HG03520 (cell line): Measurements from ENCODE around the gene MASP1.

Experiments
- ATAC-seq: cut with Tn5 transposase; IDR thresholded peaks from one replicate; pipeline ENCODE4 v1.9.1; 2021; ENCODE audit warnings: mild to moderate bottlenecking, moderate library complexity; ENCODE audit not compliant: unreplicated experiment

Gene MASP1

DNA sequence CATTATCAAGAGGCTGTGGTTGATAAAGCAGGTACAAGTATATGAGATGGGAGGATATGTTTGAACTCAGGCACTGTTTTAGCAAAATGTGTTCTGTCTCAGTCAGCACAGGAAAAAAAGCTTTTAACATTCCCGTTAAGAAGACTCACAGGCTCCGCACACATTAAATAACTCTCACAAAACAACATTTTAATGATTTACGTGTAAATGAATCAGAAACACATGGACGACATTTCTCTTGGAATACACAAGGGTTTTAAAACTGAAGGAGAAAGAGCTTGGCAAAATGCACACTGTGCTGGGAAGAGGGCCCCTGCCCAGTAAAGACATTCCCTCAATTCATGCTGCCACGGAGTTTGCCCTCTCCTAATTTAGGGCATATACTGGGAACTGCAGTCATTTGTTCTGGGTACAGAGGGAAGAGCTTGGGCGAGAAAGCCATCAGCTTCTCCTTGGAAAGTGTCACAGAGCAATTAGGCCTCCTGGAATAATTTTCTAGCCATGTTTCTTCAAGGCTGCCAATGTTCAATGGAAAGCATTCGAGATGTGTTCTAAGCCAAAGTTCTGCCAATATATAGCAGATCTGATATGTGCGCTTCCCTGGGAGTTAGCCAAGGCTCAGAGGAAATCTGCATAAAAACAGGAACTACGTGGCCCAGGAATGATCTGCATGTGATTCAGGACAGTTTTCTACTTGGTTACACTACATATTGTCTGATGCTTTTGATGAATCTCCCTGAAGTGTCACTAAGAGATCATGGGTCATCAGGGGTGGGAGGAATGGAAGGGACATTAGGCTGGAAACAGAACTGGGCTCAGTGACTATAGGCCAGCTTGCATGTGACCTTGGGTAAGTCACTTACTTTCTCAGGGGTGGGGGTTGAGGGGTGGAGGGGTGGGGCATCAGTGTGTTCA lies 2.2 kb upstream of the MASP1 start:
- ATAC-seq, result no peak

DNA sequence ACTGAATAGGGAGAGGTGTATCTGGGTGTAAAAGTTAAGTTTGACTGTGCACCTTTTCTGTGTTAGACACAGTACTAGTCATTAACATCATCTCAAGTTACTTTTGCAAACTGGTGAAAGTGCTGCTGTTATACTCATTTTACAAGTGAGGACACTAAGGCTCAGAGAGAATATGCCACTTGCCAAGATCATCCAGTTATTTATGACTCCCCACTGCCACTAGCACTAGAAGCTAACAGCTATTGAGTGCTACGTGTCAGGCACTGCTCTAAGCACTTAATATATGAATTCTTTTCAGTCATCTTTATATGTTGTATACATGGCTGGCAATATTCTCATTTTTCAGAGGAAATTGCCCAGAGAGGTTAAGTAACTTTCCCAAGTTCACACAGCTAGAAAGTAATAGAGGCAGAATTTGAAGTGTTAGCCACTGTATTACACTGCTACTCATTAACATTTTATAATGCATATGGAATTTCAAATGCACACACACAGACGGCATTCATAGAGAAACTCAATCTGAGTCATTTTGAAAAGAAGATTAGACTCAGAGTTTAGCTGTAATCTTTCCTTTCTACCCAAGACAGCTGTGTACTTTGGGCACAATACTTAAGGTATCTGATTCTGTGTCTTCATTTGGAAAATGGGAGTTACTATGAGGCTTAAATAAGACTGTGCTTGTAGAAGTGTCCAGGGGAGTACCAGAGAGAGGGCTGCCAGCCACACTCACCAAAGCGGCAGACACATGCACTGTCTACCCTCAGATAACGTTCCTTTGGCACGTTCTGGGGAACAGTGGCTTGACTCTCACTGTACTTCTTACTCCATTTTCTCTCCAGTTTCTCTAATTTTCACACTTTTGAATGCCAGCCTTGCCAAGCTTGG lies 1.3 kb upstream of the MASP1 start:
- no peak for ATAC-seq

DNA sequence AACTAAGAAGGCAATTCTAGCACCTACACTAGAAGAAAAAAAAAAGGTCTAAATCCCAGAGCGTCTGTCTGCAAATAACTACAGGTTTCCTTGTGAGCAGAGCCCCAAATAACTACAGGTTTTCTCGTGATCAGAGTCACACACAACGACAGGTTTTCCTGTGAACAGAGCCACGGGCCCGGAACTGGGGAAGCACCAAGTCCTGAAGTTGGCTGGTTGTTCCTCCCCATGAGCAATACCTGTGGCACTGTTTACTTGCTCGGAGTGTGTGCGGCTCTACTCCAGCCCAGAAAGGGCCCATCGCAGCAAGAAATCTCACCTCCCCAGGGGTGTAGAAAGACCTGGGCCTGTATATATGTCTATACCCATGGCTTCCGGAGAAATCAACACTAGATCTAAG lies 644 bp upstream of the MASP1 start:
- ATAC-seq, result no peak

DNA sequence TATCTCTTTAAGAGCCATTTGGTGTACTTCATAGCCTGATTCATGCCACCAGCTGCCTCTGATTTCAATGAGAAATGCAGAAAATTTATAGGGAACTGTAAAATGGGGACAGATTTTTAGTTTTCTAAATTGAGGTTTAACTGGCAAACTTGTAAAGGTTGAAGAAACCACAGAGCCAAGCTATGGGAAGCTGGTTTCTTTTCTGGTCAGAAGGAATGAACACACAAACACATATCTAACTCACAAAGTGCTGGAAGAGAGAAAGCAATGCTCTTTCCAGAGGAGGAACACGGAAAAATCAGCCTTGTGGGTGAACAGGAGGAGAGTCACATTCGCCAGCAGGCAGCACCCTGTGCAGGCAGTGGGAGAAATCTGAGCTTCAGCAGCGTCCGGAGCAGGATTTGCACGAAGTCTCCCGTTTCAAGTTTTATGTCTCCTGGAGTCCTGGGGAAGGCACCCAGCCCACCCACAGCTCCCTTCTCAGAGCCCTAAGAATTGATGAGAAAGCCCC lies 481 bp downstream of the MASP1 start:
- no peak for ATAC-seq

DNA sequence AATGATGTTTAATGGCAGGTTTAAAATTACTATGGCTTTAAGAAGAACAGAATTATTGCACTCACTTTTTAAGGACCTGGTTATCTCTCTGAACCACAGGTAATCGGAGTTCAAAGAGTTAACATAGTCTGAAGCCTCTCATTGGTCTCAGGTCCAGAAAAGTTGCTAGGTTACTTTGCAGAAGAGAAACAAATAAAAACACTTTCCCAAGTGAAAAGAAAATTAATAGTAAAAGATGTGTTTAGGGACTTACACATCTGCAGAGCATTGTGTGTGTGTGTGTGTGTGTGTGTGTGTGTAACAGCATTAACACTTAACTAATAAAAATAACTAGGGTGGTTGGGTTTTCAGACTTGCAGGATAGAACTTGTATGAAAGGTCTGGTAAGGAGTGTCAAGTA lies 1.0 kb downstream of the MASP1 start:
- ATAC-seq, result no peak

DNA sequence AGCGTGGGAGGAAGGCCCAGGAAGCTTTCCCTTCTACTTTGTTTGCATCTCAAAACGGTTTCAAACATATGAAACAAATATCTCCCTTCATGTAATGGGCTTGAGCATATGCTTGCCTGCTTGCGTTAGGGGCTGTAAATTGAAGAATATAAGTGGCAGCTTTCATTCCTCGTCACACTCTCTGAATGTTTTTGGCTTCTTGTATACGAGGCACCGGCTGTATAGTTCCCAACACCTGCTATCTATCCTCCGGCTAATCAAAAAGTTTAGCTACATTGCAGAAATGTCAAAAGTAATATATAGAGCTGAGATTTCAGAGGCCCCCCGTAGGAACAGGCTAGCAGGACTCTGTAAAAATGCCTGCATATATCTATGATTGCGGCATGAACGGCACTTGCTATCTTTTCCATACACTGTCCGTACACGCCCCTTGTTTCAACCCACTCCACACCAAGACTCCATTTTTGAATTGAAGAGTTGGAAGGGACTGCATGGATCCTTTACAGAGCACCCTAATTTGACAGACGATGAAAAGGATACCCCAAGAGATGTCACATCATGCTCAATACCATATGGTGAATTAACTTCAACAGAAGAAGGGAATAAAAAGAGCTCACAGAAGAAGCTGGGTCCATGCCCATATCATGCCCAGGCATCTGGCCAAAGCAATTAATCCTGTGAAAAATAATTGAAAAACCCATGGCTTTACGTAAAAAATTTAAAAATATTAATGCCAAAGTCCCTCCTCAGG lies 2.5 kb downstream of the MASP1 start:
- ATAC-seq, result no peak

DNA sequence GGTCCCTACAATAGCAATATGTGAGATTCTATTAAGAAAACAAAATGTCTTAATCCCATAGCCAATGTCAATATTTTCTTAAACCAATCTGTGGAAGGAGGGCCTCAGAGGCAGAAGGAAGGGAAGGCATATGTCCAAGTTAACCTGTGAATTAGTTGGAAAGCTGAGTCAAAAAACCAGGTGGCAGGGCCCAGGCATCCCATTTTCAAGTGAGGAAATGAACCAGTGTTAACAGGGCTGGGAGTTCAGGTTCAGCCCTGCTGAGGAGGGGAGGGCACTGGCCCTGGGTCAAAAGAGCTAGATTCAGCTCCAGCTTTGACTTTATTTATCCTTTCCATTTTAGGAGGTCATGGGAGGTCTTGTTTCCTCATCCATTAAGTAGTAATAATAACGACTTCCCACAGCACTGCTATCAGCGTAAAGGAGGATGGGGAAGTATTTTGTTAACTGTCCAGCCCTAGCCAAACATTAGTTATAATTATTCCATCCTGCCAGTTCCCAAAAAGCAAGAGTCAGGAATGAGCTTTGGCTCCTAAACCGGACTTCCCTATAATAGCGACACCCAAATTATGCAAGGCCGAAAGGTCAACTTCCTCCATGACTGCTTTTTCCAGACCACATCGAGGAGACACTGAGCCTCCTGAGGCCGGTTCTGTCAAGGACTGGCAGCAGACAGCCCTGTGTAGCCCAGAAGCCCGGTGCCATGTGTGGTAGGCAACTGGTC lies 3.2 kb downstream of the MASP1 start:
- ATAC-seq, result no peak

DNA sequence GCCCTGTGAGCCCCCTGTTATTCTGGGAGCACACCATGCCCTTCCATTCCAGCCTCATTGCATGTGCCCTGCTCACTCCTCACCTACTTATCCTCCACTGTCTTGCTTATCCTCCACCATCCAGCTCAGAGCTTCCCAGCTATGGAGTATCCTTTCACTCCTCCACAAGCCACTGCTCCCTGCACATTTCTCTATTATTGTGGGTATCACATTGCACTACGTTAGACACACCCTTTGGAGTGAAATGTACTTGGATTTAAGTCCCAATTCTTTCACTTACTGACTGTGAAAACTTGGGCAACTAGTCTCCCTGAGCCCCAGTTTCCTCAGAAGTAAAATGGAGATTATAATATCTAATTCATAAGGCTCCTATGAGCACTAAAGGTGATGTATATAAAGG lies 4.3 kb downstream of the MASP1 start:
- ATAC-seq, result no peak

DNA sequence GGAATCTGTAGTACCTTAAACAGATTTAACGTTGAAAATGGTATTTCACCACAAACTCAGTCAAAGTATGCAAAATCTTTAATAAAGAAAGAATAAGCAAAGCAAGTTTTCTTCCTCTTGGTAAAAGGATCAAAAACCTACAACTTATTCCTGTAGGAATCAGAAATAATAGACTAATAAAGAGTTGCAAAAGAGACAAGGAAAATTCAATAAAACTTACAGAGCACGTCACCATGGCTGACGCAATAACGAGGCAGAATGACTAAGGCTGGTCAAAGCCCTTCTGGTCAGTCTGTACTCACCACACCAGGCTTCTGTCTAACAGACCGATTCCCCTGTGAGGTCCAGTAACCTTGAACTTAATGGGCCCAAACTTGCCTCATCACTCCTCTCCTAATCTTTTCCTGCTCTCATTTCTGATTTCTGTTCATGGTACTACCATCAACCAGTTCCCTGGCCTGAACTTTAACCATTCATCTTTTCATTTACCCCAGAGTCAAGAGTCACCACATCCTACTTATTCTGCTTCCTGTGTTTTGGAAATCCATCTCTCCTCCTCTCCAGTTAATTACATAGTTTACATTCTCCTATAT lies 5.0 kb downstream of the MASP1 start:
- no peak for ATAC-seq

DNA sequence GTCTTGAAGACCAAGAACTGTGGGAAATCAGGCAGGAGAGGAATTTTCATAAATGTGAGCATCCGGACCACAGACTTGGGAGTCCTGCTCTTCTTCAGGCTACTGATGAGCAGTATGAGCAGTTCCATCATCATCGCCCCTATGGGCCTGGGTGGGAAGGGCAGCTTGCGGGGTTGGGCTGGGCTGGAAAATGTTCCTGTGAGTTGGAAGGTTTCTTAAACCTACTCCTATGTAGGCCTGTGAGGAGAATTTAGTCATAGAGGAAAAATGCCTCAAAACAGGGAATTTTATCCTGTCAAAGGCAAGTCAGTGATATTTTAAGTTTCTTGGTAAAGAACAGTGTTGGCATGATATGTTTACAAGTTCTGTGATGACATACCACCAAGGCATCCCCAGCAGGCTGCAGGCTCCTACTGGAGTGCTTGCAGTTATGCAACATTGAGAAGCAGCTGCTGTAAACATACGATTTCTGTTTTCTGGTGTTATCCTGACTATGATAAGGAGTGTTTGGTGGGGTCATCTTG lies 10.3 kb downstream of the MASP1 start:
- ATAC-seq, result no peak

DNA sequence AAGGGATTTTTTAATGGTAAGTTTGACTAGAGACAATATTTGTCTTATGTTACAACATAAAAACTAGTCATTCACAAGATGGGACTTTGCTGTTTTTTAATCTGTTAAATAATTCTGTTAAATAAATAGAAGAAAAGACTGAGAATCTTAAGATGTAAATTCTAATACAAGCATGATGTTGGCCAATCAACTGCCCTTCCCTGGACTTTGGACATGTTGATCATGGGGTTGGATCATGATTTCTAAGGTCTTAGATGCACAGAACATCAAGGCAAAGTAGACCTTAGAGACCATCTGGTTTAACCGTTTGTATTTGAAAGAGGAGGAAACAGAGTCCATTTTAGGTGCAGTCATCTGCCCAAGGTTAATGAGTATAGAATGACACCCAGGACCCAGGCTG lies 10.9 kb downstream of the MASP1 start:
- no peak for ATAC-seq

DNA sequence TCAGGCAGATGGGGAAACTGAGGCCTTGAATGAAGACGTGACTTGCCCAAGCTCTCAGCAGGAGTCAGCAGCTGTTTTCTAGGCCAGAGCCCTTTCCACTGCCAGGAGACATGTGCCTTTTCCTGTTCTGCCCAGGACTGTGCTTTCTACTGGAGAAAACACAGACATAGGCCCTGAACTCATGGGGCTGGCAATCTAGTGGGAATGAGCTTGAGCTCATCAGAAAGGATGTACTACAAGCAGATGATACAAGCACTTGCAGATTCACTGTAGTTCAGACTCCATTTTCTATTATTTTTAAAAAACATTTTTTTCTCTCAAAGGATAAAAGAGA lies 14.4 kb downstream of the MASP1 start:
- ATAC-seq, result no peak

DNA sequence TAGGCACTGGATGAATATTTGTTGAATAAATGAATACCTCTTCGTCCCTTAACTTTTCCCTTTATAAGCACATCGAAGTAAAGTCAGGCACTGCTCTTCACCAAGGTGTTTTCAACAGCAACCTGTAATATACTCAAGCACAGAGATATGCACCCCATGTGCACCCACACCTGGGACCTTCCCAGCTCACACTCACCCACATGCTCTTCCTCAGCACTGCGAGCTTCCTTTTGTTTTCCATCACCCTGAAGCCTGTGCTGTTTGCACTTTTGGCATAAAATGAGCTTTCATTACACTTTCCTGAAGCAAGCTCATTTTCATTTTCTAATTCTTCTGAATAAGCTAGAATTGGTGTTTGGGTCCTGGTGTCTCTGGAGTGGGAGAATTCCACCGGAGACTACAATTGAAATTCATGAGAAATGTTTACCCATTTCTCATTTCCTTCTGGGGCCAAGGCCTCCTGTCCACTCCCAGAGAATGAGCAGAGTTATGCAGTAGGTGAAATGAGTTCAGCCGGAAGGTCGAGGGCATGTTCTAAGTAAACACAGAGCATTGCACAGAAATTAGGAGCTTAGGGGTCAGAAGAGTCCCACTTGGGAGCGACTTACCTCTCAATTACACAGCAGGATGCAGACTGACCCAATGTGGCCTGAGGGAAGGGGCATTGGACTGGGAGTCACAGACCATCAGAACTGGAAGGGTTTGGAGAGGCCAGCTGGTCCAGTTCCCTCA lies 15.0 kb downstream of the MASP1 start:
- no peak for ATAC-seq

DNA sequence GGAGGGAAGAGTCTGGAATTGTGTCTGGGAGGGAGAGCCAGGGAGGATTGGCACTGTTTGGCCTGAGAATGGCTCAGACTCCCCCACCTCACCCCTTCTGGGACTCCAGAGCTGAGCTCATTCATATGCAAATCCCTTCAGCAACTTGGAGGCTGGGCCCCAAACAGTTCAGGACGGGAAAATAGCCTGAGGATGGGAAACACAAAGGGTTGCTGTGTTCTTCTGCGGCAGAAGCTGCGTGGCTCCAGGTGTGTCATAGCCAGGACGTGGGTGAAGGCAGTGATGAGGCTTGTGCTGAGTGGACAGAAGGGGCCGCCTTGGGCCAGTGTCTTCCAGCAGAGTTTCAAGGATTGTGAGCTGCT lies 16.6 kb downstream of the MASP1 start:
- no peak for ATAC-seq

DNA sequence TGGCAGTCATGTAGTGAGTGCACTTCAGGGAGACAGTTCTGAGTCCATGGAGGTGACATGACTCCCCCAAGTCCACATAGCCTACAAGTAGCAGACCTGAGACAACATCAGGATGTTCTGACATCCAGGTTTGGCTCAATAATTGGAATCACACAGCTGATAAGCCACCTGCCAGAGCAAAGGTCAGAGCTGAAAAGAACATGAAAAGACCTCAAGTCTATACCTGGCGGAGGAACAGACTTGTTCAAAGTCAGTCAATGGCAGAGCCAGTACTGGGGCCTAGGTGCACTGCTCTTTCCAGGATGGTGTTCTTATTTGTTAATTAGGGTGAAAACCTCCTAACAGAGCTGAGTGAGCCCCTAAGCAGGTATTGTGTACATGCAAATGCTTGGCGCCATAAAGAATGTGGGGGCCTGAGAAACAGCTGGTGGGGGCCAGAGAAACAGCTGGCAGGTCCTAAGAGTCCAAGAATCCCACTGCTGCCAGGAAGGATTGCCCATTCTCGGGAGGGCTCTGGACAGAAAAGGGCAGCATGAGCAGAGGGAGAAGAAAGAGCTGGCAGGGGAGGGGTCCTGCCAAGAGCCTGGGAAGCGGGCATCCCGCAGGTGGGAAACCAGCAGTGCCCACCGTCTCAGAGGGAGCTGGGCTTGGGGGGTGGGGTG lies 17.1 kb downstream of the MASP1 start:
- no peak for ATAC-seq

DNA sequence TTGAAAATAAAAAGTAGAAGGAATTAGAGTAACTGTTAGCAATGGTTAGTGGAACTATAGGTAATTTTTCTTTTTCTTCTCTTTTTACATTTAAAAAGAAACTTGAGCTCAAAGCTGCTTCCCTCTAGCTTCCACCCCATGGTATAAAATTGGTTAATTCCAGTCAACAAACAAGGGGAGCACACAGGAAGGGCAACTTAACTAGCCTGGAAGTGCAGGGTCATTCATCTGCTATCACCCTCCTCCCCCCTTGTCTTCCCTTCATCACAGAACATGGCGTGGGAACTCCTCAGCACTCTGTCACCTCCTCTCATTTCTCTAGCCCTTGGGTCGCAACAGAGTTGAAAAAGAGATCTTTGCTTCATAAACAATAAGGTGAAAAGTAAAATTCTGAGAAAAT lies 20.0 kb downstream of the MASP1 start:
- ATAC-seq, result no peak

DNA sequence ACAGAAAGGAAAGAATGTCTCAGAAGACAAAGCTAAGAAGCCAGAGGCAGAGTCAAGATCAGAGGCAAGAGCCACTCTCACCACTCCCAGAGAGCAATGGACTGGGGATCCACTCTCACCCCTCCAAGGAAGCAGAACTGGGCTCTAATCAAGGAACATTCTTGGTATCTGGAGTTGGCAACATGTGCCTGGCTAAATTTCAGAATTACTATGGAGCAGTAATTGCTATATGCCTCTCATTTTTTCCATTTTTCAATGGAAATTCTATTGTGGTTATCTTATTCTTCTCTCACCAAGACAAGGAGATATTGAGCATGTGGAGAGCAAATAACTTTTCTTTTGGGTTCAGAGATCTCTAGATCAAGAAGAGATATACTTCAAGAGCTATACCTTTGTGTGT lies 22.1 kb downstream of the MASP1 start:
- no peak for ATAC-seq

DNA sequence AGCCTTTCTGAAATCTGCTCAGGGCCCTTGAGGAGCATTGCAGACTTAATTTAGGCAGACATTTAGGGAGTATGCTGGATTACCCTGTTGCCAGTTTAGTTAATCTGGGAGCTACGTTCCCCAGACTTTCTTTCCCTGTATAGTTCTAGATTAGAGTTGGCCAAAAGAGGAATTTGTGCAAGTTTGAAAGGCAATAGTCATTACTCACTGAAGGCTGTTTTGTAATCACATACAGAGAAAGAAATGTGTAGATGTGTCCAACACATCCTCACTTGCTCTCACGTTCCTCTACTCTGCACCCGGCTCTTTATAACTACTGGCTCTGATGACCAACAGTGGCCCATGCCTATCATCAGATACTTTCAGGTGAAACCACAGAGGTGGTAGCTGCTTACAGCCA lies 24.2 kb downstream of the MASP1 start:
- no peak for ATAC-seq

DNA sequence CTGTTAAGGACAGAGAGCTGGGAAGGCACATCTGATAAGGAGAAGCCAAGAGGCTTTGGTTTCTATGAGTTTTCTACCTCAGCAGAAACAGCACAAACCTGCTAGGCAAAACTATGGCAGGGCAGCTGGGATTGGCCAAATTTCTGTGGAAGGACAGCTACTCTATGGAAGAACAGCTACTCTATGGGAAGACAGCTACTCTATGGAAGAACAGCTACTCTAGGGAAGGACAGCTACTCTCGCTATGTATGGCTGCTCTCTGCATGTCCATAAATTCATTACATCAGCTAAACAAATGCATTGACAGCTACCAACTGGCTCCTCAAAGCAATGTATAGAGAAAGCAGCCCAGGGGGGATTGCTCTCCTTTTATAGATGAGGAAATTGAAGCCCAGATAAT lies 24.8 kb downstream of the MASP1 start:
- no peak for ATAC-seq
